RKO (cell line): ENCODE data around the gene SLMAP.
"Not testable (repeated sequence)": the region's sequence is repeated elsewhere in the genome, so short reads cannot be mapped to it uniquely, and the experiment has no call there.

ENCODE experiments used
- DNase-seq: peaks from one replicate; pipeline ENCODE4 v3.0.0-alpha.2; 2016; ENCODE audit warnings: low spot score

SLMAP gene

DNA sequence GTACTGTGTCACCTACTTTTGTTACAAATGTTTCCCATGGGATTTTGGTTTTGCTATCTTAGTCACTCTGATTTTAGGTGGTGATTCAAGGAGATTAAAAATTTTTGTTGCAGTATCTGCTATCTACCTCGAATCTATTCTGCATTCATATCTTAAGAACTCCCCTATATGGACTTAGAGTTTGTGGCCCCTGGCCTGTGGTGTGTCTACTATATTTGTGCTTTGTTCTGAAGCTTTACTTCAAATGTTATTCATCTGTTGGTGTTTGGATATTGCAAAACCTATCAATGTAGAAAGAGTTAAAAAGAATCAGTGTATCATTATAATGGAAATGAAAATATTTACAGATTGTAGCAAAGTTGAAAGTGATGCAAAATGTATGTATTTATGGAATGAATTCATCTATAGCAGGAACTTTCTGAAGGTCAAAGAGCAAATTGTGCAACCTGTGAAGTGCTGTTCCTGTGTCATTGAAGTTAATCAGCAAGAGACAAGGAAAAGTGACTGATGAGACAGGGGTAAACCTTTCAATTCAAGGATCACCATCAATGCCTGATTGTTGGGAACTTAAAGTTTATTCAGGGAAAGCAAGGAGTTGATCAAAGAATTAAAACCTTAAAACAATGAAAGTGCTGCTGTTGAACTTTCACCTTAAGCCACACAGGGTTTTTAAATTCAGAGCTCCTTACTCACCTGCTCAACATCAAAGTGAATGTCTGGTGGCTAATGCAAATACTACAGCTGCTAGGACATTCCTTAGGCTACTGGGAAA is 71.0 kb downstream of the SLMAP start:
- no peak for DNase-seq

DNA sequence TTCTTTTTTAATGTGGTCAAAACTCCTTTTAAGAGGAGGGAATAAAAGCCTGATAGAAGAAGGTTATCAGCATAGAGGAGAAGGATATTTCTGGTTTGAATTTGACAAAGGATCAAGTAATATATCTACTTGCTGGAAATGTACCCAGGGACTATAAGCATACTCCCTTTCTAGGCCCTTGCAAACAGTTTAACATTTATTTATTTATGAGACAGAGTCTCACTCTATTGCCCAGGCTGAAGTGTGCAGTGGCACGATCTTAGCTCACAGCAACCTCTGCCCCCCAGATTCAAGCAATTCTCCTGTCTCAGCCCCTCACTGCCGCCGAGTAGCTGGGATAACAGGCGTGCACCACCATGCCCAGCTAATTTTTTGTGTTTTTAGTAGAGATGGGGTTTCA is 71.6 kb downstream of the SLMAP start:
- no peak for DNase-seq

DNA sequence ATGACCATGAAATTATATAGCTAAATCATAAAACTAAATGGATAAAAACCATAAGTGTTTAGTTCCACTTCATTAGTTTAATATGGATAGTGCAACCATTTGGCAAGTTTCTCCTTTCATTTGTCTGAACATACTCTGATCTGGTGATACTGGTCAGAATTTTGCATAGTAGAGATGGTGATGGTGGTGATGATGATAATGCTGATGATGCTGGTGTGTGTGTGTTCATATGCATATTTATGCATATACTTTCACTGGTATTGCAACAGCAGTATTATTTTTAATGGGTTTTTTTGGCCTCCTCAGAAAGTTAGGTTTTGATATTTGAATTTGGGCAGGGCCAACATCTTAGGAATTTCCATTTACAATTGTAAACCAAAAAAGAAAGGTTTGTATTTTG is 76.4 kb downstream of the SLMAP start:
- no peak for DNase-seq

DNA sequence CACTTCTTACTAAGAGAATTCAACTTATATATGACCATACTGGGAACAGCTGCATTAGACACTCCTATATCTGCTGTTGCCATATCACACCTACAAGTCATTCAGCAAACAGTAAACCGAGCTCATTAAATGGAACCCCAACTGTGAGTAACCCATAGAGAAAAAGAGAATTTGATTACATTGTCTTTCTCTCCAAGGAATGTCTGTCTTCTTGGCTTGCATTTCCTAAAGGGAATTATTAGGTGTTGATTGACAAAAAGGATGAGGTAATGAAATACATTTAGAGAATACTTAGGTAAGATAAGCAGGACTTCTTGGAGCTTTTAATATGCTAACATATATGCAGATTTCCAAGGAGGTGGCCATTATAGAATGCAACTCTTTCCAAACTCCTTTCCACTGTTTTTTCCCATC is 76.8 kb downstream of the SLMAP start:
- no peak for DNase-seq

DNA sequence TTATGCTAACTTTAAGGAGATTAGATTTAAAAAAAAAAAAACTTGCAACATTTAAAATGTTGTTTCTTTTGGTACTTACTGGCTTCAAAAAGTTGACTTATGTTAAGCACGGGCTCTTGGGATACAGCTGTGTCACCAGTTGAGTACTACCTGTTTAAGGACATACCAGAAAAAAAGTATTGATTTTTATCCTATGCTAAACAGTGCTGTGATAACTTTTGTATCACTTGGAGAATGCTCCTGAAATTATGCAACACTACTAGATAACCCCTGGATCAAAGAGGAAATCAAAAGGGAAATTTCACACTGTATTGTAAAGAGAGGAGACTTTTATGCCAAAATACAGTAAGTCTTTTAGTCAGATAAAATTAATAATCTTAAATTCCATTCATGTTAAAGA is 77.7 kb downstream of the SLMAP start:
- no peak for DNase-seq

DNA sequence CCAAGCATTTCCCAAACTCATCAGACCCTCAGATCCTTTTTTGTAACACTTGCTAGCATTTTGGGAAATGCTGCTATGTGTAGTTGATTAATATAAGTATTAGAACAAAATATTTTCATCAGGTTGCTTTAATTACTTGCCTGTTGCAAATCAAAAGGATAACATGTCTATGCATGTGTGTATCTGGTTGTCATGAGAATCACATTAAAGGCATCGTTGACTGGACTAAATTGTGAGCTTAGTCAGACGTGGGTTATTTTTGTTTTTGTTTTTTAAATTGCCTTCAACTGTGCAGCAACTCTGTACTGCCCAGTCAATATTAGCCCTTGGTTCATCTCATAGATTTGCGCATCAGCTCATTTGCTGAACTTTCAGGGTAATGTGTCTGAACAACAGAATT is 81.6 kb downstream of the SLMAP start:
- DNase-seq: no peak

DNA sequence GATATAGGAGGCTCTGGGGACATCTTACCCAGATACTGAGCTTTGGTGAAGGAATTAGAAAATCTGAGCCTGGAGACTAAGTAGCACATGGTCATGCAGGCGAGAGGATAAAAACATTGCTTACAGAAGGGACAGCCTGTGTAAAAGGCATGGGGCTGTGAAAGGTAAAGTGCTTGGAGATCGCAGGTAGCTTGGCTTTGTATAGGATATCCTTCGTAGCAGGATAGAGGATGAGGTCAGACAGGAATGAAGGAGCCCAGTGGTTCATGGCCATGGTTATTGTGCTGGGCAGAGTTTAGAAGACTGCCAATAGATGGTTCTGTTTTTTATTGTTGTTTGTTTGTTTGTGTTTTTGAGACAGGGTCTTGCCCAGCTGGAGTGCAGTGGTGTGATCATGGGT is 82.5 kb downstream of the SLMAP start:
- DNase-seq: no peak

DNA sequence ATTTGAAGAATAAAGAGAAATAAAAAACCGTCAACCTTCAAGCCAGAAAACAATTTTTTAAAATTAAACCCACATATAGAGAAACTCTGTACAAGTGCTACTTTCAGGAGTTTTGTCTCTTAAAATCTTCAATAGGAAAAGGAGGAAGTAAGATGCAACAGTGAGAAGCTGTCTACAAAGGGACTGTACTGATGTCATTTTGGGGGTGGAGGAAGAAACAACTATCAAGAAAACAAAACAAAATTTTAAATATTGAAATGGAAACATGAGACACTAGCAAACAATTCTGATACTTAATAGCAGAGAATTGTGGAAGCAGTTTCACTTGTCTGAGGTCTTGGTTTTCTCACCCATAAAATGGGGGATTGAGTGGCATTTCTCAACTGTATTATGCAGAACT is 84.4 kb downstream of the SLMAP start:
- DNase-seq: no peak

DNA sequence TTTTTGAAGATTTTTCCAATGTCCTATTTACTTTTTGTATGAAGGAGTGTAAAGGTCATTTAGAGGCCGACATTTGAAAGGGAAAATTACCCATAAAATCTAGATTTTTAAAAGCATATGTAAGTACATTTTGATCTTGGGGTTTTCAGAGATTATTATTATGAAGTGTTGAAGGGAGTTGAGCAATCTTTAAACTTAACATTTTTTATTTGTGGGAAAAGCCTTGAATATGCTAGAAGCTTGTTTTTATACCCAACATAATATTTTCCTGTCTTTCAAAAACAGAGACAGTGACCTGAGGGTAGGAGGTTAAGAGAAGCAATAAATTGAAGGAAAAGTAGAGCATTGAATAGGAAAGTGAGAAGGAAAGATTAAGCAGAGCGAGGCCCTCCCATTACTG is 85.7 kb downstream of the SLMAP start:
- no peak for DNase-seq

DNA sequence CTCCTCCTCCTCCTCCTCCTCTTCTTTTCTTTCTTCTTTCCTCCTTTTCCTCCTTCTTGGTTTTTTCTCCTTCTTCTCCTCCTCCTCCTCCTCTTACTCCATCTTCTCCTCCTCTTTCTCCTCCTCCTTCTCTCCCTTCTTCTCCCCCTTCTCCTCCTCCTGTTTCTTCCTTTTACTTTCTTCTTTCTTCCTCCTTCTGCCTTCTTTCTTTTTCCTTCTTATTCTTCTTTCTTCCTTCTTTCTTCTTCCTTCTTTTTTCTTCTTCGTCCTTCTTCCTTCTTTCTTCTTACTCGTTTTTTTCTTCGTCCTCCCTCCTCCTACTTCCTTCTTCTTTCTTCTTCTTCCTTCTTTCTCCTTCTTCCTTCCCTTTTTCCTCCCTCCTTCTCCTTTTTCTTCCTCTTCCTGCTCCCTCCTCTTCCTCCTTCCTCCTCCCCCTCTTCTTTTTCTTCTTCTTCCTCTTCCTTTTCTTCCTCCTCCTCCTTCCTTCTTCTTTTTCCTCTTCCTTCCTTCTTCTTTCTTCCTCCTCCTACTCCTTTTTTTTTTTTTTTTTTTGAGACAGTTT is 92.1 kb downstream of the SLMAP start:
- DNase-seq: no peak

DNA sequence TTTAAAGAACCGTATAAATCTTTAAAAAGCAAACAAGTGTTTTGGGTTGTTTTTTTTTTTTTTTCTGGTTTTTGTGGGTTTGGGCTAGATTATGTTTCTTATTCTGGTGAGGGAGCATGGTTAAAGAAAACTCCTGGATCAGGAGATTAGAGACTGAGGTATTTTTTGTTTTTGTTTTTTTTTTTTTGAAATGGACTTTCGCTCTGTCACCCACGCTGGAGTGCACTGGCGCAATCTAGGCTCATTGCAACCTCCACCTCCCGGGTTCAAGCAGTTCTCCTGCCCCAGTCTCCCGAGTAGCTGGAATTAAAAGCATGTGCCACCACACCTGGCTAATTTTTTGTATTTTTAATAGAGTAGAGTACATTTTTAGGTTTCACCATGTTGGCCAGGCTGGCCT is 95.2 kb downstream of the SLMAP start:
- no peak for DNase-seq

DNA sequence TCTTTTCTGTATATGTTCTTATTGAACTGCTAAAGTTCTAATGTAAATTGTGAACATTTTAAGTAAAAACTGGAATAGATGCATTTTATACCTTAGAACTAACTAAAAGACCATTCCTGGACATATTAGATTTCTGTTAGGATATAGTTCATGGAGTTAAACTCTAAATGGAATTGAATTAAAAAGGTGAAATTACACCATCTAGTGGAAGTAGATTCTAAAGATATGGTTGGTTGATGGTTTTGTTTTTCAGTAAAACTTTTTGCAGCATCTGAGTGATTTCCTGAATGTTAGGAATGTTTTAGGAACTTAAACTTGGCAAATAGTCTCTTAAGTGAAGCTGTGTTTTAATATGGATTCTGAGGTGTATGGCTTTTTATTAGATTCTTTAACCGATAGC is 96.8 kb downstream of the SLMAP start:
- DNase-seq: peak; percentile 40

DNA sequence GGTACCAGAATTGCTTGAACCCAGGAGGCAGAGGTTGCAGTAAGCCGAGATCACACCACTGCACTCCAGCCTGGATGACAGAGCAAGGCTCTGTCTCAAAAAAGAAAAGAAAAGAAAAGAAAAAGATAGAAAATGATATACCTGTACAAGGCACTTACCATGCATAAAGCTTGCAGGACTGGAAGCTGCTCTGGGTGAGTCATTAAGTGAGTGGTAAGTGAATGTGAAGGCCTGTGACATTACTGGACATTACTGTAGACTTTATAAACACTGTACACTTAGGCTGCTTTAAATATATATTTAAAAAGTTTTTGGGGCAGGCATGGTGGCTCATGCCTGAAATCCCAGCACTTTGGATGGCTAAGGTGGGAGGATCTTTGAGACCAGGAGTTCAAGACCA is 99.2 kb downstream of the SLMAP start:
- peak; percentile 44 for DNase-seq

DNA sequence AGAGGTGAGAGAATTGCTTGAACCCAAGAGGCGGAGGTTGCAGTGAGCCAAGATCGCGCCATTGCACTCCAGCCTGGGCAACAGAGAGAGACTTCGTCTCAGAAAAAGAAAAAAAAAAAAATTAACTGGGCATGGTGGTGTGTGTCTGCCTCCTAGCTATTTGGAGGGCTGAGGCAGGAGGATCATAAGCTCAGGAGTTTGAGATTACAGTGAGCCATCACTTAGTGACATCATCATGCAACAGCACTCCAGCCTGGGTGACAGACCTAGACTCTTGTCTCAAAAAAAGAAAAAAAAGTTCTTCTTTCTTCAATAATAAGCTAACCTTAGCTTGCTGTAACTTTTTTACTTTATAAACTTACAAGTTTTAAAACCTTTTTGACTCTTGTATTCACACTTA is 99.8 kb downstream of the SLMAP start:
- DNase-seq: peak; percentile 37

DNA sequence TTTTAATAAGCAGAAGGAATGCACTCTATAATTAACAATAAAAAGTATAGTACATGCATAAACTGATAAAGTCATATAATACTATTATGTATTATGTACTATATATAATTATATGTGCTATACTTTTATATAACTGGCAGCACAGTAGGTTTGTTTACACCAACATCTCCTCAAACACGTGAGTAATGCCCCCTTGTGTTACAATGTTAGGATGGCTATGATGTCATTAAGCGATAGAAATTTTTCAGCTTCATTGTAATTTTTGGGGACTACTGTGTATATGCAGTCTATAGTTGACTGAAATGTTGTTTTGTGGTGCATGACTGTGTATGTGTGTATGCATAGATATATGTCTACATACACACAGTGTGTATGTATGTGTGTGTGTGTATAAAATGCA is 100.6 kb downstream of the SLMAP start:
- DNase-seq: peak; percentile 43

DNA sequence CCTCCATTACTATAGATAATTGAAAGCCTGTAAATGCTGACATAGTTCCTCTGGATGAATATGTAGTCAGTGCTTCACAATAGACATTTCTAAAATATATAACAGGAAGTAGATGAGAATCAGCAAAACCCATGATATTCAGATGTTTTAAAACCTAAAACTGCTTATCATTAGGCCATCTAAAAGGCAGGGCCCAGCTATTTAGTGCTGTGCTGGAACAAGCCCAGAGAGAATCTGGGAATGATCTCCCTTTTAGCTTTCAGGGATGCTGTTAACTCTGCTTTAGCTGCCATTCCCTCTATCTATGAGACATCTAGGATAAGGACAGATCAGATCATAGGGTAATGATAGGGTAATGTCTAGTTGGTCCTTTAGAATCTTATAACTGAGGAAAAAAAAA is 106.8 kb downstream of the SLMAP start:
- DNase-seq: no peak

DNA sequence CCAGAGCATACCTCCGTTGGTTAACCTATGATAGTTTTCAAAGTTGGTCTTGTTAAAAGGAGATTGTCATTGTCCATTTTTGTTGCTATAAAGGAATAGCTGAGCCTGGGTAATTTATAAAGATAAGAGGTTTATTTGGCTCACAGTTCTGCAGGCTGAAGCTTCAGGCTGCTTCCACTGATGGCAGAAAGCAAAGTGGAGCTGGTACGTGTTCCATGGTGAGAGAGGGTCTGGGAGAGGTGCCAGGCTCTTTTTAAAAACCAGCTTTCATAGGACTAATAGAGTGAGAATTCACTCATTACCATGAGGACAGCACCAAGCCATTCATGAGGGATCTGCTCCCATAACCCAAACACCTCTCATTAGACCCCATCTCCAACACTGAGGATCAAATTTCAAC is 107.3 kb downstream of the SLMAP start:
- DNase-seq: no peak

DNA sequence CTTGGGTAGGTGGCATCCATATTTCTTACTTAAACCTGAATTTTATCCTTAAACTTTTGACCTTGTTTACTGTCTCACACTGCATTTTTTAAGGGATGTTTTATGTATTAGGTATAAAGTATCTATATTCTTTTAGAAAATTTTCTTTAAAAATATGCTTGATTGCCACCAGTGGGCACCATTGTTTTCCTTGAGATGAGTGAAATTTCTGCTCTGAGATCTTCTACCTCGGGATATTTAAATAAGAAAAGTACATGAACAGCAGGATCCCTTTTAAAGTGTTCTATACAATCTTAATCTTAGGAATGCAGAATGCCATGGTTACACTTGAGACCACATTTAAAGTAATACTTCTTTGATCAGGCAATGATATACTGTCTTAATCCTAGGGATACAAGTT is 108.7 kb downstream of the SLMAP start:
- peak; percentile 31 for DNase-seq

DNA sequence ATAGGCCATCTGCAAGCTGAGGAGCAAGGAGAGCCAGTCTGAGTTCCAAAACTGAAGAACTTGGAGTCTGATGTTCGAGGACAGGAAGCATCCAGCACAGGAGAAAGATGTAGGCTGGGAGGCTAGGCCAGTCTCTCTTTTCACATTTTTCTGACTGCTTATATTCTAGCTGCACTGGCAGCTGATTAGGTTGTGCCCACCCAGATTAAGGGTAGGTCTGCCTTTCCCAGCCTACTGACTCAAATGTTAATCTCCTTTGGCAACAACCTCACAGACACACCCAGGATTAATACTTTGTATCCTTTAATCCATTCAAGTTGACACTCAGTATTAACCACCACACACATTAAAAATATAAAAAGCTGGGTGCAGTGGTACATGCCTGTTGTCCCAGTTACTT is 113.0 kb downstream of the SLMAP start:
- DNase-seq: not testable (repeated sequence)

DNA sequence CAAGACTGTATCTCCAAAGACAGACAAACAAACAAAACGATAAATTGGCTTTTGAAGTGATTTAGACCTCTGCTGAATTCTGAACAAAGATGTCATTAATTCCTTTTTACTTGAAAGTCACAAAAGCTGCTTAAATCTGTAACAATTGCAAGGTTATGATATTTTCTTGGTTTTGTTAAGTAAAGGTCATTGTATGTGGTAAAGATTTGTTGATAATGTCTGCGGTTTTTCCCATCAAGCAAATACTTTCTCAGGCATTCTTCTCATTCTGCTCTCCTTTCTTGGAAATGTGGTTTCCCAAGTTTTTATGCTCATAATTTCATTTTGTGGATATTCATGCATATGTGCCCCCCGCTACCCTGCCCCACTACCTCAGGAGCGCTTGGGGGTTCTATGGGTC is 116.5 kb downstream of the SLMAP start:
- DNase-seq: no peak

DNA sequence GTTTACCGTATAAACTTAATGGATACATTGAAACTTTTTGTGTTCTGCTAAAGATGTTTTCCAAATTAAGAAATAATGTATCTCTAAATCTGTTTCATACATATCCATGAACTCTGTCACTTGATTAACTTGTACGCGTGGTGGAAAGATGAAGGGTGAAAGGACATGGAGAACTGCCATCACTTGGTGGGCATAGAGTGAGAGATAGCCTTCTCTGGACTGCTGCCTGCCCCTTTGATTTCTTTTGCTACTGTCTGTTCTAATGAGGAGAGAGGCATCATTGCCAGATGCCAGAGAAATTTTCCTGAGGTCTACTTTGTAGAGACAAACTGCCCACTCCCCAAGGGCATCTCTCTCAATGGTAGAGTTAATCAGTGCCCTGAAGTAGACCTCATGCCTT is 120.5 kb downstream of the SLMAP start:
- no peak for DNase-seq

DNA sequence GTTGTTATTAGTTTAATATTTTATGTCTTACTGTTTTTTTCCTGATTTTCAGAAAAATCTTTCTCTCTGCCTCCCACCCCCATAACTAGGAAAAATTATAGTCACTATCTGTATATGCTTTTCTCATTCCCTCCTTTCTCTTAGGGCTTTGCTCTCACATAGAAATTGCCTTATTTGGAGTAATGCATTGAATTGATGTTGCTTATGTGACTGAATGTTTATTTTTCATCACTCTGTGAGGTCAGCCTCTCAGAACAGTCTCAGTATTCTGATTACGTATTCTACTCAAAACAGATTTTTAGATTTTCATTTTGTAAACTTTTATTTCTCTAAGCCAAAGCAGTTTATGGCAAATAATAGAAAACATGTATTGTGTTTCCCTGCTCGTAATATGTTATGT is 121.0 kb downstream of the SLMAP start:
- DNase-seq: no peak

DNA sequence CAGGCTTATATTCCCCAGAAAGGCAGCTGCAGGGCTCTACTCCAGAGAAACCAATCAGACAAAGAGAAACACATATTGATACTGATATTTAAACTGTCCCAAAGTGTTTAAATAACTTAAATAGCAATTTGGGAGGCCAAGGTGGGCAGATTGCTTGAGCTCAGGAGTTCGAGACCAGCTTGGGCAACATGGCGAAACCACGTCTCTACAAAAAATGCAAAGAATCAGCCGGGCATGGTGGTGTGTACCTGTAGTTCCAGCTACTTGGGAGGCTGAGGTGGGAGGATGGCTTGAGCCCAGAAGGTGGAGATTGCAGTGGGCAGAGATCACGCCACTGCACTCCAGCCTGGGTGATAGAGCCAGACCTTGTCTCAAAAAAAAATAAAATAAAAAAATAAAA is 128.3 kb downstream of the SLMAP start:
- not testable (repeated sequence) for DNase-seq

DNA sequence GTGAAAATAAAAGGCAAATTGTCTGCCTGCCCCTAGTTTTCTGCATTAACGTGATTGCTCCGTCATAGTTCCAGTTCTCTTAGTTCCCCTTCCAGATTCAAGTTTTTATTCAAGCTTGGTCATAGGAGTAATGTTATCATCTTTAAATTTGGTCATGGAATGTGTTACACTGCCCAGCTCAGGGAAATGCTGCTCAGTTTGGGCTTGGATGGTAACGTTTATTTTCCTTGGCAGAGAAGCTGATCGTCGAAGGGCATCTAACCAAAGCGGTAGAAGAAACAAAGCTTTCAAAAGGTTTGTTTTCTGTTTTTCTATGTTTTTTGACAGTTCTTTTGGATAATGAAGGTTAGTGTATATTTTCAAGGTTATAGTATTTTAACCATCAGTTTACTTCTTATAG is 133.7 kb downstream of the SLMAP start:
- DNase-seq: no peak
